Lower leg skin (tissue), 4 donors: ENCODE data around the gene GRIP2. TPM values are rescaled to one million over a fixed set of nuclear protein-coding genes. Genes with fewer than 3 reads are reported as not detected.

Source experiments
- DNase-seq, 2 donors: peaks; one replicate each; pipeline ENCODE4 v3.0.0-alpha.2; 2019; ENCODE audit warnings: low spot score in 2 of 2
- H3K4me3 ChIP-seq: fragments of 200-600 bp; sonication (generic); 2 replicates; pipeline ENCODE4 v1.5.1; 2017; ENCODE audit warnings: mild to moderate bottlenecking, low read depth; ENCODE audit not compliant: poor library complexity, severe bottlenecking
- CTCF ChIP-seq, 3 donors: fragments of 450-650 bp; IDR thresholded peaks; one replicate each; pipeline ENCODE4 v1.5.1; 2016; ENCODE audit warnings: antibody characterized with exemption in 3 of 3, mild to moderate bottlenecking in 3 of 3, moderate library complexity in 2 of 3
- POLR2A ChIP-seq, 2 donors: fragments of 450-650 bp; IDR thresholded peaks; one replicate each; pipeline ENCODE4 v1.6.1; 2016 to 2017; ENCODE audit warnings: antibody characterized with exemption in 2 of 2, mild to moderate bottlenecking in 1 of 2, moderate library complexity in 1 of 2
- WGBS, 2 donors: methylation state at CpG; one replicate each; pipeline ENCODE4 v1.1.5; 2018; 5-methylcytosine and 5-hydroxymethylcytosine counted together
- intact Hi-C: fragments of 100-400 bp; cut with DNase I; formaldehyde crosslinking; loops from one replicate; pipeline ENCODE4 v1.15.0; 2023; ENCODE audit warnings: low total_unique reads
- total RNA-seq, 4 donors: library from RNA; depleted of rRNA; stranded (reverse); fragments of >200 nt; gene quantifications; one replicate each; pipeline ENCODE4 v1.1.0, GENCODE V29; 2016

GRIP2 gene
- total RNA-seq, 4 donors from 2014 or later, result 0.89 to 5.2 (median 2.3) TPM

GRCh38 chr3:14465425-14465824 lies 74.7 kb downstream of the GRIP2 start:
- WGBS, 2 donors, result 90 to 100% methylated on average over 3 of the region's 3 CpGs

GRCh38 chr3:14464521-14464920 lies 75.6 kb downstream of the GRIP2 start:
- 92 to 97% methylated on average over 4 of the region's 4 CpGs for WGBS, 2 donors
- no peak for TF ChIP-seq POLR2A (IDR thresholded peaks at IDR 0.05)
- TF ChIP-seq CTCF (IDR thresholded peaks at IDR 0.05), result no peak
- intact Hi-C loops, result loop anchor here (5.0 kb wide), 1 partner anchor 267 kb away; no protein-coding TSS in a partner anchor

More at GRCh38 chr3:14465425-14465824, 74.7 kb downstream of the GRIP2 start:
- TF ChIP-seq CTCF (IDR thresholded peaks at IDR 0.05) (no peak), POLR2A (IDR thresholded peaks at IDR 0.05) (no peak)
- no peak overlapping the region for H3K4me3 ChIP-seq
- intact Hi-C loops, result loop anchor here (5.0 kb wide), 2 partner anchors 203 to 568 kb away; no protein-coding TSS in a partner anchor
- no peak for DNase-seq

GRCh38 chr3:14464141-14464465 lies 76.0 kb downstream of the GRIP2 start:
- 88 to 100% methylated on average over 5 of the region's 5 CpGs for WGBS, 2 donors
- no peak for TF ChIP-seq POLR2A (IDR thresholded peaks at IDR 0.05)
- TF ChIP-seq CTCF (IDR thresholded peaks at IDR 0.05), result no peak
- intact Hi-C loops, result loop anchor here (5.0 kb wide), 1 partner anchor 267 kb away; no protein-coding TSS in a partner anchor
- H3K4me3 ChIP-seq, result no peak overlapping the region
- DNase-seq, result no peak

More at GRCh38 chr3:14464521-14464920, 75.6 kb downstream of the GRIP2 start:
- DNase-seq, result no peak
- H3K4me3 ChIP-seq, result no peak overlapping the region

DNA sequence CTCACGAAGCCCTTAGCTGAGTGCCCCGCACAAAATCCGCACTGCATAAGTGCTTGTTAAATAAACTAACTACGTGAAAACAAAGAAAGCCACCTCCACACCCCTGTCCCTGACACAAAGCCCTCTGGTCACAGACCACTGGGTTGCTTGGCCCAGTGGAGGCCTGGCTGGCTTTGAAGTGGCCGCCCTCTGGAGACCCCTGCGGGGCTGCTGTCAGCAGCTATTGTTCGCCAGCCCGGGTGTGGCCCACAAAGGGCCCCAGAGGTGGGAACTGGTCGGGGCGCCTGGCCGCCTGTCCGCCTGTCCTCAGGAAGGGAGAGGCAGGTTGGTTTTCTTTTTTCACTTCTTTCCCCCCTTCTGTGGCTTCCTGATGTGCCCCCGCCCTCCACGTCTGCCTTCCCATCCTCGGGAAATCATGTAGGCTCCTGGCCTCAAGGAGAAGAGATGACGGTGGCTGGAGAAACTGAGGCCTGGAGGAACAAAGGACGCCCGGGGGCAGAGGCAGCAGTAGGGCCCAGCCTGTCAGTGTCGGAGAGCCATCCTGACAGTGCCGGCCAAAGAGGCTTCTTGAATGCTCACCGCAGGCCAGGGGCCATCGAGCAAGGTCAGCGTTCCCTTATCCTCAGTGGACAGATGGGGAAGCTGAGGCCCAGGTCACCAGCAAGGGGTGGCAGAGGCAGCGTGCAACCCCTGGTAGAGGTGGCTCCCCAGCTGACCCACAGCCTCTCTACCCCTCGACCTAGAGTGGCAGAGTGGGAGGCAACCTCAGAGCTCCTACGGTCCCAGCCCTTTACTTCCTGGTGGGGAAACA lies 76.6 kb downstream of the GRIP2 start:
- intact Hi-C loops, result loop anchor here (5.0 kb wide), 1 partner anchor 266 kb away; no protein-coding TSS in a partner anchor
- WGBS, 2 donors, result 87% methylated on average over 23 to 26 of the region's 26 CpGs
- TF ChIP-seq POLR2A (IDR thresholded peaks at IDR 0.05) (no peak), CTCF (IDR thresholded peaks at IDR 0.05) (no peak)
- DNase-seq, result no peak
- no peak overlapping the region for H3K4me3 ChIP-seq

DNA sequence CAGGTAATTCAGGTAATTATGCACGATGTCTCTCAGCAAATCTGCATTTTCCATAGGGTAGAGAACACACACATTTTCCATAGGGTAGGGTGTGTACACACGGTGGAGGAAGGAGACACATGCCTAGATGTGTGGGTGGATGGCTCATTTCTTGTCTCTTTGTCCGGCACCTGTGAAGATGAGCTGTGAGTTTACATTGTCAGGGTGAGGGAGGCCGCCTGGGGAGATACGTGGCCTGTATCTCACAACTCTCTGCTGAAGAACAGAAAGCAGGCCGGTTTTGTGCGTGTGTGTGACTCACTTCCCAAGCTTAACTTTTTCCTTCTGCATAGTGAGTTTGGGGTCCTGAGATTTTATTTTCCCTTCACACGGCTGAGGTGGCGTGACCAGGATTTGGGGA lies 77.4 kb downstream of the GRIP2 start:
- intact Hi-C loops, result loop anchor here (5.0 kb wide), 1 partner anchor 265 kb away; no protein-coding TSS in a partner anchor
- no peak overlapping the region for H3K4me3 ChIP-seq
- TF ChIP-seq CTCF (IDR thresholded peaks at IDR 0.05) (no peak), POLR2A (IDR thresholded peaks at IDR 0.05) (no peak)
- DNase-seq, result no peak
- WGBS, 2 donors, result 83 to 89% methylated on average over 9 of the region's 9 CpGs
